Natural killer cell (primary cell): ENCODE measurements around the gene RNF214. TPM values are rescaled to one million over a fixed set of nuclear protein-coding genes. Genes with fewer than 3 reads are reported as not detected.

Source experiments
- ATAC-seq, 3 donors: fragments of 150-1000 bp in 2 of 3; fragments of 200-7000 bp in 1 of 3; cut with Tn5 transposase; 1 replicate in 1 of 3; 2 replicates in 2 of 3; pipeline ENCODE4 v1.10.0; 2021; ENCODE audit warnings: mild to moderate bottlenecking in 2 of 3, moderate library complexity in 2 of 3
- DNase-seq, 2 donors: peaks; one replicate each; pipeline versions ENCODE4 v3.0.0 to v3.0.0-alpha.2; 2013 to 2021; ENCODE audit warnings: mixed read lengths in 1 of 2
- H3K27ac ChIP-seq: one replicate; pipeline ENCODE4 v1.5.1; 2013; ENCODE audit warnings: mild to moderate bottlenecking, low read length
- H3K27me3 ChIP-seq: one replicate; pipeline ENCODE4 v1.6.1; 2013; ENCODE audit warnings: low read length; ENCODE audit not compliant: control insufficient read depth, insufficient read depth
- H3K36me3 ChIP-seq: one replicate; pipeline ENCODE4 v1.6.1; 2013; ENCODE audit warnings: low read length; ENCODE audit not compliant: control insufficient read depth, insufficient read depth
- H3K4me1 ChIP-seq: one replicate; pipeline ENCODE4 v1.6.1; 2013; ENCODE audit warnings: low read length; ENCODE audit not compliant: control insufficient read depth, insufficient read depth
- H3K4me3 ChIP-seq: one replicate; pipeline ENCODE4 v1.5.1; 2013; ENCODE audit warnings: low read length
- H3K9me3 ChIP-seq: one replicate; pipeline ENCODE4 v1.6.1; 2013; ENCODE audit warnings: low read length; ENCODE audit not compliant: control insufficient read depth, insufficient read depth
- H3K27ac Mint-ChIP-seq, 2 donors: one replicate each; pipeline ENCODE4 v1.8.0; 2022; ENCODE audit warnings: mild to moderate bottlenecking in 2 of 2, mixed read lengths in 2 of 2, moderate library complexity in 1 of 2
- H3K27me3 Mint-ChIP-seq, 2 donors: one replicate each; pipeline ENCODE4 v1.8.0; 2022; ENCODE audit warnings: low read depth in 2 of 2, mixed read lengths in 2 of 2
- H3K36me3 Mint-ChIP-seq: one replicate; pipeline ENCODE4 v1.8.0; 2022; ENCODE audit warnings: mixed read lengths
- H3K4me1 Mint-ChIP-seq, 2 donors: one replicate each; pipeline ENCODE4 v1.8.0; 2022; ENCODE audit warnings: mixed read lengths in 2 of 2
- H3K4me3 Mint-ChIP-seq: one replicate; pipeline ENCODE4 v1.8.0; 2022; ENCODE audit warnings: mild to moderate bottlenecking, moderate library complexity, mixed read lengths
- H3K9me3 Mint-ChIP-seq, 2 donors: one replicate each; pipeline ENCODE4 v1.8.0; 2022; ENCODE audit warnings: mixed read lengths in 2 of 2
- CTCF ChIP-seq: fragments of 200-600 bp; IDR thresholded peaks from one replicate; pipeline ENCODE4 v1.8.0; 2022; ENCODE audit warnings: antibody characterized with exemption
- WGBS: methylation state at CpG from one replicate; pipeline ENCODE4 v1.1.7; 2013; ENCODE audit warnings: missing lambda C conversion rate; ENCODE audit not compliant: insufficient coverage; 5-methylcytosine and 5-hydroxymethylcytosine counted together
- intact Hi-C: fragments of 100-400 bp; cut with micrococcal nuclease; formaldehyde crosslinking; loops from one replicate; pipeline ENCODE4 v1.14.2; 2022
- total RNA-seq, 4 donors: library from RNA; stranded (reverse); fragments of 120-200 nt in 1 of 4; gene quantifications; one replicate each; pipeline versions ENCODE4 v1.2.3 to v1.2.4, GENCODE V29; 2013 to 2022

RNF214 gene
- total RNA-seq, 3 donors from 2014 or later (not counting 1 experiment from before 2014, with no cell fraction given), result 13.7 to 20.7 (median 17.3) TPM

GRCh38 chr11:117188620-117189081, 43.8 kb upstream of the RNF214 start:
- peak overlapping the region; percentile 62 for H3K27ac ChIP-seq
- H3K9me3 ChIP-seq, result no peaks in the 10 kb centered on the region
- H3K27me3 ChIP-seq, result no peaks in the 10 kb centered on the region
- H3K4me1 ChIP-seq, result peaks cover 52% of the 10 kb centered on the region
- DNase-seq (no peak), ATAC-seq (no peak)
- Mint-ChIP-seq H3K9me3 (no peaks in the 10 kb centered on the region), H3K27ac (peak overlapping the region in 1 of 2 donors; percentile 16), H3K27me3 (no peaks in the 10 kb centered on the region), H3K36me3 (no peaks in the 10 kb centered on the region), H3K4me1 (no peaks in the 10 kb centered on the region), H3K4me3 (no peak overlapping the region)
- intact Hi-C loops, result no loop called here
- H3K4me3 ChIP-seq, result no peak overlapping the region
- WGBS, result 94% methylated on average over 20 of the region's 20 CpGs
- no peak for TF ChIP-seq CTCF
- H3K36me3 ChIP-seq, result peaks cover 31% of the 10 kb centered on the region

- Histone ChIP-seq H3K27me3 (no peaks in the 10 kb centered on the region), H3K27ac (peak overlapping the region; percentile 75), H3K4me1 (peaks cover 52% of the 10 kb centered on the region), H3K36me3 (peaks cover 31% of the 10 kb centered on the region), H3K9me3 (no peaks in the 10 kb centered on the region), H3K4me3 (no peak overlapping the region)
- ATAC-seq (peak in 2 of 3 donors; percentile 25 to 28), DNase-seq (no peak)
- no peak for TF ChIP-seq CTCF
- intact Hi-C loops, result no loop called here
- Mint-ChIP-seq H3K27me3 (no peaks in the 10 kb centered on the region), H3K4me3 (no peak overlapping the region), H3K27ac (peak overlapping the region in 1 of 2 donors; percentile 16), H3K4me1 (no peaks in the 10 kb centered on the region), H3K9me3 (no peaks in the 10 kb centered on the region), H3K36me3 (no peaks in the 10 kb centered on the region)
- WGBS, result 75% methylated on average over 22 of the region's 22 CpGs
These were observed 43.1 kb upstream of the RNF214 start for GRCh38 chr11:117189191-117189940.

- TF ChIP-seq CTCF, result no peak
- H3K4me1 ChIP-seq, result peaks cover 52% of the 10 kb centered on the region
- intact Hi-C loops, result no loop called here
- Mint-ChIP-seq H3K9me3 (no peaks in the 10 kb centered on the region), H3K27ac (peak overlapping the region in 1 of 2 donors; percentile 36), H3K4me3 (no peak overlapping the region), H3K27me3 (no peaks in the 10 kb centered on the region), H3K36me3 (no peaks in the 10 kb centered on the region), H3K4me1 (peaks cover 0 to 1% of the 10 kb centered on the region in 2 donors)
- H3K9me3 ChIP-seq, result no peaks in the 10 kb centered on the region
- no peak for ATAC-seq
- H3K27me3 ChIP-seq, result no peaks in the 10 kb centered on the region
- no peak for DNase-seq
- H3K36me3 ChIP-seq, result peaks cover 31% of the 10 kb centered on the region
- WGBS, result 73% methylated on average over 8 of the region's 8 CpGs
- no peak overlapping the region for H3K4me3 ChIP-seq
- H3K27ac ChIP-seq, result peak overlapping the region; percentile 75
These were observed 42.4 kb upstream of the RNF214 start for GRCh38 chr11:117189941-117190544.
